ENCODE measurements around the gene PATJ.

DNA sequence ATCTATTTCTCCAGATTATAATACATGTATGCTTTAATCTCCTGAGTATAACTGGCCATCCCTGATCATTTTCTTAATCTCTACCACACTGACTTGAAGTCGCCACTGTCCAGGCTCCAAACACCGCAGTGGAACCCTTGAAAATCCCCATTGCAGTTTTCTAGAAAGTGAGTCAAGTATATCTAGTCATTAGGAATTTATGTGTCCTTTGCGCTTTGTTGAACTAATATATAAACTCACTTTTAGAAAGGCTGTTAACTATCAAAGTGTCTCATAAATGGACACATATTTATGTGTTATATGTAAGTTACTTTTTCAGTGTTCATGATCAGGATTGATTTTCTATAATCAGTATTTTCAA is 211.5 kb downstream of the PATJ start:
- TF ChIP-seq POLR2AphosphoS5 (IDR thresholded peaks at IDR 0.05; ENCODE audit: borderline replicate concordance, low read depth, low read length) = no peak
- no peak for TF ChIP-seq EZH2 (IDR thresholded peaks at IDR 0.05)
- TF ChIP-seq FOXP2 (optimal IDR thresholded peaks at IDR 0.05; ENCODE audit: control extremely low read depth, extremely low read length, insufficient read depth) = no peak
